Upper lobe of left lung (tissue), 4 donors: ENCODE results near the gene KLHL40.

Experiments
- EP300 ChIP-seq, 4 donors: sonication (generic); formaldehyde crosslinking; IDR thresholded peaks; one replicate each; pipeline ENCODE4 v1.5.1; 2017; ENCODE audit warnings: antibody characterized with exemption in 4 of 4, control low read depth in 2 of 4
- POLR2AphosphoS5 ChIP-seq, 2 donors: sonication (generic); formaldehyde crosslinking; IDR thresholded peaks; one replicate each; pipeline ENCODE4 v1.5.1; 2017; ENCODE audit warnings: antibody characterized with exemption in 2 of 2
- TF ChIP-seq, protein P1 (sequence below), 6 experiments: fragments of 450-650 bp in 4 of 6; fragments of 200-600 bp in 2 of 6; sonication (generic) in 2 of 6; IDR thresholded peaks; one replicate each; pipeline ENCODE4 v1.5.1; 2016 to 2019; ENCODE audit warnings: antibody characterized with exemption in 6 of 6

DNA sequence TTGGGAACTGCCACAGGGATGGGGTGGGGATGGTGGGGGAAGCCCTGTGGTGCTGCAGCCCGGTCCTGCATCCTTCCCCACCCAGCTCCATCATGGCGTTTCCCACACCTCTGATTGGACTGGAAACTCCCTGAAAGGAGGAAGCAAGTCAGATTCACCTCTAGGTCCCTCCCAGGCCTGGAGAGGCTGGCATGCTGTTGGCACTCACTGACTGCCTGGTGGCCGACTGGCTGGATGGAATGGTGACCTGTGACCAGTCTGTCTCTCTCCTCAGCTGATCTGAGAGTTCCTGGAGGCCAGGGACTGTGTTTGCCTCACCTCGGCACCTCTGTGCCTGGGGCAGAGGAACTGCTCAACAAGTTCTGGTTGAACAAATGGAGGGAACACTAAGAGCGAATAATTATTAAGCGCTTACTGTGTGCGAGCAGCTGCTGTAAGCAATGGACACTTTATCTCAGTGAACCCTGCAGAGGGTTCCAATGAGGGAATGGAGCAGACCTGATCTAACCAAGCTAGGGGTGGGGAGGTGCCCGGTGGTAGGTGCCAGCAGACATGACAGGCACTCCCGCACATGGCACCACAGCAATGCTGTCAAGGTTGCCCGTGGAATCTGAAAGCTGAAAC lies 20.7 kb downstream of the KLHL40 start:
- TF ChIP-seq, protein P1, sequence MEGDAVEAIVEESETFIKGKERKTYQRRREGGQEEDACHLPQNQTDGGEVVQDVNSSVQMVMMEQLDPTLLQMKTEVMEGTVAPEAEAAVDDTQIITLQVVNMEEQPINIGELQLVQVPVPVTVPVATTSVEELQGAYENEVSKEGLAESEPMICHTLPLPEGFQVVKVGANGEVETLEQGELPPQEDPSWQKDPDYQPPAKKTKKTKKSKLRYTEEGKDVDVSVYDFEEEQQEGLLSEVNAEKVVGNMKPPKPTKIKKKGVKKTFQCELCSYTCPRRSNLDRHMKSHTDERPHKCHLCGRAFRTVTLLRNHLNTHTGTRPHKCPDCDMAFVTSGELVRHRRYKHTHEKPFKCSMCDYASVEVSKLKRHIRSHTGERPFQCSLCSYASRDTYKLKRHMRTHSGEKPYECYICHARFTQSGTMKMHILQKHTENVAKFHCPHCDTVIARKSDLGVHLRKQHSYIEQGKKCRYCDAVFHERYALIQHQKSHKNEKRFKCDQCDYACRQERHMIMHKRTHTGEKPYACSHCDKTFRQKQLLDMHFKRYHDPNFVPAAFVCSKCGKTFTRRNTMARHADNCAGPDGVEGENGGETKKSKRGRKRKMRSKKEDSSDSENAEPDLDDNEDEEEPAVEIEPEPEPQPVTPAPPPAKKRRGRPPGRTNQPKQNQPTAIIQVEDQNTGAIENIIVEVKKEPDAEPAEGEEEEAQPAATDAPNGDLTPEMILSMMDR (IDR thresholded peaks at IDR 0.05) = no peak
- TF ChIP-seq POLR2AphosphoS5 (IDR thresholded peaks at IDR 0.05) (no peak), EP300 (IDR thresholded peaks at IDR 0.05) (no peak)
